Hematopoietic multipotent progenitor cell (in vitro differentiated cells): Measurements from ENCODE around the gene CHAMP1. TPM values are rescaled to one million over a fixed set of nuclear protein-coding genes. Genes with fewer than 3 reads are reported as not detected.
"Not testable (repeated sequence)": the region's sequence is repeated elsewhere in the genome, so short reads cannot be mapped to it uniquely, and the experiment has no call there.

Experiments used
- DNase-seq, 3 donors: peaks; one replicate each; pipeline ENCODE4 v3.0.0-alpha.2; 2011 to 2015; ENCODE audit warnings: low read depth in 2 of 3, low spot score in 2 of 3
- small RNA-seq: library from RNA; depleted of rRNA; stranded (forward); fragments of <200 nt; gene quantifications from one replicate; pipeline ENCODE3, GENCODE V24; 2012
- total RNA-seq: library from RNA; depleted of rRNA; stranded (reverse); fragments of >200 nt; gene quantifications from one replicate; pipeline ENCODE4 v1.2.3, GENCODE V29; 2012

CHAMP1 gene
- total RNA-seq, 1 donor = 6.5 TPM

DNA sequence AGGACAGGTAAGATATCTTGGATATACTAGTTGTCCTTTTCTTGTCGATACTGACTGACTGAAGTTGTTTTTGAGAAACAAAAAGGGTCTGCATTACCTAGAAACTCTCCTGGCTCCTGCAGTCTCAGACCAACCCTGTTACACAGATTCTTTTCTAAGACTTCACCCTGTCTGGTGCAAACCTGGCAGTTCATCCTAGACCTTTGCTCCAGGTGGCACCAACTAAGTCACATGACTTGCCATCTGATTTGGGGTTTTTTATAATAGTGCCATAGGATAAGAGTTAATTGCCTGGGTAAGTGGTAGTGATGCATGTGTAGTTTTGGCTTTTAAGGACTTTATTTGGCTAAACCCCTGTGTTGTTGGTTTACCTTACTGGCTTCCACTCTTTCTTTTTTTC lies 14.3 kb downstream of the CHAMP1 start:
- no peak for DNase-seq

DNA sequence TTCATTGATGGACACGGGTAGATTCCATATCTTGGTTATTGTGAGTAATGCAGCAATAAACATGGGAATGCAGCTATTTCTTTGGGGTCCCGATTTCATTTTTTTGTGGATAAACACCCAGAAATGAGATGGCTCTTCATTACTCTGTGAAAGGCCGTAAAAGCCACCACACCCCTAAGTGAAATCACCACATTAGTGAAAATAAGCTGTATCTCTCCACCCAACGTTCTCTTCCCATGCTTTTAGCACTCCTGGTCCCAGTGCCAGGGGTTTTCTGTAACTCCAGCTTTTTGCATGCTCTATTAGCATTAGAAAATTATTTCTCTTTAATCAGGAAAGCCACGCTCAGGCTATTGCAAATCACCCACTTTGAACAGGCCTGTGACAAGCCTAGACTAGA lies 15.8 kb downstream of the CHAMP1 start:
- DNase-seq = no peak

DNA sequence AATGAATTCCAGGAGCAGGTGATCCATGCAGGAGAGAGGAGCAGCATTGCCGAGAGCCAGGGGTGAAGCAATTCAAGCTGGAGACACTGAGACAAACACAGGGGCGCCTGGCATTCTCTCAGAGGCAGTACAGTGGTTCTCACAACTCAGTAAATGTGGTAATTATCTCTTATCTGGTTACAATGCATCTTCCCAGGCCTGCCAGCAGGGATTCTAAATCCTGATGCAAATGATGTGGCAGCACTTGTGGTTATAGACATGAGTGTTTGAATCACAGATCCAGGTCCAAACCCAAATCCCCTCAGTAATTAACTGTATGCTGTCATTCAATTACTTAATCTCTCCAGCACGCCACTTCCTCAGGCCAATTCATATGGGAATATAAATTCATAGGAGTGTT lies 19.6 kb downstream of the CHAMP1 start:
- DNase-seq = not testable (repeated sequence)

DNA sequence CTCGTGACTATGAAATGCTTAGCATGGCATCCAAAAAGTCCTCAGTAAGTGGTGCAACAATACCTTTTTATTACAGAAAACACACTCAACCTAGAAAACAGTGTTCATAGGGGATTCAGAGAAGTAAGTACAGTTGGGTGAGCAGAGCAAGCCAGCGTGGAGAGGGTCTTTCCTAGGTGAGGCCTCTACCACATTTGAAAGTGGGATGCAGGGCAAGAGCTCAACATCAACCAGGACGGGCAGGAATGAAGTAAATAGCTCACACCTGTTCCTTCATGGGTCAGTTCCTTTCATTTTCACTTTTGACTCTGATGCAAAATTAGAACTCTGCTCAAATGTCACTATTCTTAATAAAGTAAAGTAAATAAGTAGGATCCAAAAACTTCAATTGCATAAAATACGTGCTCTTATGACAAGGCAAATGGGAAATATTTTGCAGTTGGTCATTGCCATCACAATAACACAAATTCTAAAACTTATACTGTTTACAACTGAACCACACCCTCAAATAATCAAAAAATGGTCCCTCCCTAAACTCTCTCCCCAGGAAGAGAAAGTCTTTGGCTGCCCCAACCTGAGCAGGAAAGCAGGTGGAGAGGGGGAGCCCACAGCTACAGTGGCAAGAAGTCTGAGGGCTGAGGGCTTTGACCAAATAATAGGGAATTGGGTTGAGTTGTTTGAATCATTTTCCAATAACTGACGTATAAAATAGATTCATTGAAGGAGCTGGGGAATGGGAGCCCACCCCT lies 20.2 kb downstream of the CHAMP1 start:
- no peak for DNase-seq

DNA sequence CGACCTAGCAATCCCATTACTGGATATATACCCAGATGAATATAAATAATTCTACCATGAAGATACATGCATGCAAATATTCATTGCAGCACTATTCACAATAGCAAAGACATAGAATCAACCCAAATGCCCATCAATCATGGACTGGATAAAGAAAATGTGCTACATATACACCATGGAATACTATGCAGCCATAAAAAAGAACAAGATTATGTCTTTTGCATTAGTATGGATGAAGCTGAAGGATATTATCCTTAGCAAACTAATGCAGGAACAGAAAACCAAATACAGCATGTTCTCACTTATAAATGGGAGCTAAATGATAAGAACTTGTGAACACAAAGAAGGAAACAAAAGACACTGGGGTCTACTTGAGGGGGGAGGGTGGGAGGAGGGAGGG lies 22.2 kb downstream of the CHAMP1 start:
- not testable (repeated sequence) for DNase-seq

DNA sequence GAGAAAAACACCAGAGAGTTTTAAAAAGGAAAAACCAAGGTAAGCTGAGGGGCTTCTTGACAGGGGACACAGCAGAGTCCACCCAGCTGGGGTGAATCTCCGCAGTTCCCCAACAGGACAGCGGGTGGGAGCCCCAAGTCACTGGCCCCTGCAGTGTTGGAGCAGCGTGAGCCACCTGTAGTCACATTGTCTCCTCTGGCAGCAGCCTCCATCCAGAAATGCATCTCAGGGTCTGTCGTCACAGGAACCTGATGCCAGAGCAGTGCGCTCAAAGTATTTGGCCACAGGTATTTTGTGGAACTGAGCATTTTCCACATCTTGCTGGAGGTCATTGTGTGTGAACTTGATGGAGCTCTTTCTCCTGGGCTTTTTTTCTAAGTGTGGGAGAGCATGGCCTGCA lies 24.7 kb downstream of the CHAMP1 start:
- no peak for DNase-seq

DNA sequence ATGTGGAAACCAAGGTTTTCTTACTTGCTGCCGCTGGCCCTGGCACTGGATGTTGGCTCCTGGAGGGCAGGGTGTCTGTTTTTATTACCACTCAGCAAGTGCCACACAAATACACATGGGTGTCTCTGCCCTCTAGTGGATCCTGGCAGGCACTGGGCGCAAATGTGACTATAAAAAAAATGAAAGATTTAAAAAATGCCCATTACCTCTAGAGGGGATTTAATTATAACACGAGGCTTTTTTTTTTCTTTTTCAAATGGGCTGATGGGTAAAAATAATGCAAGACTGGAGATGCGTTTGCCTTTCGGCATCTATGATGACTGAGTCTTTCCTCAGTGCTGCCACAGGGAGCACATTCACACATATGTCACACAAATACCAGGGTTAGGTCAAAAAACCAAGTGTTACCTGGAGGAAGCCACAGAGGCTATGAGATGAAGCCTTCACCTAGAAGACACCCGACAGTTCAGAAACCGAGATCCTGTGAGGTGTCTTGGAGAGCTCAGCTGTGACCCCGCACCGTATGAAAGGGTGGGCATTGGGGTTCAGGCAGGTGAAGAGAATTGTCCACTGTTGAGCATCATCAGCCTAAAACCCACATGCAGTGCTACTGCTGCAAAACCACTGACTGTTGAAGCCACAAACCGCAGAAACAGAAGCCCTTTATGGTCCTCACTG lies 25.7 kb downstream of the CHAMP1 start:
- peak in 2 of 3 donors; percentile 54 to 81 for DNase-seq

DNA sequence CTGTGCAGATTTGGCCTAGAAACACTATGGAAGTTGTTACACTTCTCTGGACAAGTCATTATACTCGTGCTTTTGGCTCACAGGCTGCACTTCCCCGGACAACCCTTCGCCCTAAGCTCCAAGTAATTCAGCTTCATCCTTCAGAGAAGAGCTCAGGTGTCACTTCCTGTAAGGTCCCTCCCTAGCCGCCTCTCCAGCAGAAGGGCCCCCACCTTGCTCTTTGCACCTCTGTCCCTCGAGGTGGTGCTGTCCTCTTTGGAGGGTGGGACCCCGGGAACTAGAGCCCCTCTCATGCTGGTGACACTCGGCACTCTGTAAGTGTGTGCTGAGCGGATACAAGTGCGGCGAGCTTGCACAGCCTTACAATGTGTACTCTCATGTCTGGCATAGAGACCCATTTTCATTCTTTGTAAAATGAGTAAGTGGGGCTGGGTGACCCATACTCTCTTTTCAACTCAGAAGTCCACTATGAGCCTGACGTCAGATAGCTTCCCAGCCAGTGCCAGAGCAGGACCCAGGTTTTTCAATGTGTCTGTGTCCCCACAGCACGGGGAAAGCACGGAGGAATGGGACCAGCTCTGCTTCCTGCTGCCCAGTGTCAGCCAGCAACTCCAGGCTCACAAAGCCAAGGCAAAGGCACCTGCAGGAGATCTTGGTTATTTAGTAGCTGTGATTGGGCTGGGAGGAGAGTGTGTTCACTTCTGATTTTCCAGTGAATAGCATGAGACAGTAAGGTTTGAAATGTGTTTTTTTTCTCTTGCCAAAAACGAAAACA lies 26.9 kb downstream of the CHAMP1 start:
- no peak for DNase-seq

DNA sequence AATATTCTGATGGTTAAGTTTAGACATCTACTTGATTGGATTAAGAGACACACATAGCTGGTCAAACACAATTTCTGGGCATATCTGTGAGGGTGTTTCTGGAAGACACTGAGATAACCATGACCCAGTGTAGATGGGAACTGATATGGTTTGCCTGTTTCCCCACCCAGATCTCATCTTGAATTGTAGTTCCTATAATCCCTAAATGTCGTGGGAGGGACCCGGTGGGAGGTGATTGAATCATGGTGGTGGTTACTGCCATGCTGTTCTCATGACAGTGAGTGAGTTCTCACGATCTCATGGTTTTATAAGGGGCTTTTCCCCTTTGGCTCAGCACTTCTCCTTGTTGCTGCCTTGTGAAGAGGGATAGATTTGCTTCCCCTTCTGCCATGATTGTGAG lies 33.0 kb downstream of the CHAMP1 start:
- DNase-seq = not testable (repeated sequence)

DNA sequence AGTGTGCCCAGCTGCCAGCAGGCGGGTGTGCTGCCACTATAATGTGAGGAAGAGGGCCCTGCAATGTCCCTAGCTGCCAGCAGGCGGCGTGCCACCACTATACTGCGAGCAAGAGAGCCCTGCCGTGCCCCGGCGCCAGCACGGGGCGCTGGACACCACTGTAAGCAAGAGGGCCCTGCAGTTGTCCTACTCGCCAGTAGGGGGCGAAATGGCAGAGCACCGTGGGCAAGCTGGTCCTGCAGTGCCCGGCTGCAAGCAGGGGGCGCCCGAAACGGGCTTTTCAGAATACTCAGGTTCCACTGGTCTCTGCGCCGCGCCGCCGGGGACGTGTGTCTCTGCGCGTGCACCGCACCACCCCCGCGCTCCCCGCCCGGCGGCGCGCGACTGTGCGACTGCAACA lies 38.5 kb downstream of the CHAMP1 start:
- peak in 2 of 3 donors; percentile 21 to 51 for DNase-seq

DNA sequence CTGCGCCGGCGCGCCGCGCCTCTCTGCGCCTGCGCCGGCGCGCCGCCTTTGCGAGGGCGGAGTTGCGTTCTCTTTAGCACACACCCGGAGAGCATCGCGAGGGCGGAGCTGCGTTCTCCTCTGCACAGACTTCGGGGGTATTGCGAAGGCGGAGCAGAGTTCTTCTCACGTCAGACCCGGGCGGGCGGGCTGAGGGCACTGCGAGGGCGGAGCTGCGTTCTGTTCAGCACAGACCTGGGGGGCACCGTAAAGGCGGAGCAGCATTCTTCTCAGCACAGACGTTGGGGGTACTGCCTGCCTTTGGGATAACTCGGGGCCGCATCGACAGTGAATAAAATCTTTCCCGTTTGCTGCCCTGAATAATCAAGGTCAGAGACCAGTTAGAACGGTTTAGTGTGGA lies 39.1 kb downstream of the CHAMP1 start:
- DNase-seq = not testable (repeated sequence)

Small RNAs within 50 kb of the gene (small RNA-seq; reads per million reads assigned to genes)
- not detected for gene MIR4502

Other genes starting within 250 kb of the CHAMP1 start
- gene RASA3, start 181.9 kb upstream of the CHAMP1 start, total RNA-seq = 22.9 TPM
- gene CFAP97D2, start 135.2 kb upstream of the CHAMP1 start, total RNA-seq = not detected
- gene CDC16, start 79.6 kb upstream of the CHAMP1 start, total RNA-seq = 32.3 TPM
- 20.2 TPM for gene UPF3A, start 32.9 kb upstream of the CHAMP1 start, total RNA-seq